GM23338 (cell line): Measurements from ENCODE around the gene EXOC4.

Source experiments
- CREB1 ChIP-seq: fragments of 250-450 bp; sonication (Bioruptor Pico); IDR thresholded peaks from 2 replicates; pipeline ENCODE4 v1.5.0; 2020; ENCODE audit warnings: low read depth, mild to moderate bottlenecking, moderate library complexity
- EZH2 ChIP-seq: fragments of 200-600 bp; sonication (generic); IDR thresholded peaks from one replicate; pipeline ENCODE4 v1.8.0; 2017; ENCODE audit warnings: antibody characterized with exemption, mild to moderate bottlenecking, low read depth; ENCODE audit not compliant: unreplicated experiment
- EZH2phosphoT487 ChIP-seq: fragments of 200-600 bp; sonication (generic); IDR thresholded peaks from one replicate; pipeline ENCODE4 v1.8.1; 2018; ENCODE audit warnings: antibody characterized with exemption; ENCODE audit not compliant: unreplicated experiment
- NANOG ChIP-seq: IDR thresholded peaks from 2 replicates; pipeline ENCODE4 v1.6.1; 2016; ENCODE audit warnings: antibody characterized with exemption, borderline replicate concordance
- POLR2AphosphoS5 ChIP-seq: IDR thresholded peaks from 2 replicates; pipeline ENCODE4 v1.6.1; 2016; ENCODE audit warnings: antibody characterized with exemption, low read depth
- STAT1 ChIP-seq: IDR thresholded peaks from one replicate; pipeline ENCODE4 v1.6.1; 2016; ENCODE audit warnings: antibody characterized with exemption; ENCODE audit not compliant: unreplicated experiment
- ZNF114 ChIP-seq: fragments of 250-450 bp; sonication (Bioruptor Pico); IDR thresholded peaks from 2 replicates; pipeline ENCODE4 v1.5.0; 2020; ENCODE audit warnings: mild to moderate bottlenecking, moderate library complexity
- ZNF331 ChIP-seq: fragments of 250-450 bp; sonication (Bioruptor Pico); IDR thresholded peaks from 2 replicates; pipeline ENCODE4 v1.5.0; 2020; ENCODE audit warnings: low read depth, mild to moderate bottlenecking, moderate library complexity
- TF ChIP-seq, protein P1 (sequence below), 2 experiments: fragments of 200-600 bp in 1 of 2; sonication (generic) in 1 of 2; conservative IDR thresholded peaks; 2 replicates each; pipeline versions ENCODE4 v1.5.1 to v1.6.1; 2016 to 2017; ENCODE audit warnings: antibody characterized with exemption in 2 of 2, low read depth in 2 of 2, mild to moderate bottlenecking in 2 of 2, moderate library complexity in 1 of 2
- TF ChIP-seq, protein P2 (sequence below): fragments of 250-450 bp; sonication (Bioruptor Pico); IDR thresholded peaks from 2 replicates; pipeline ENCODE4 v1.5.0; 2020; ENCODE audit warnings: mild to moderate bottlenecking, moderate library complexity
- TF ChIP-seq, protein P3 (sequence below): IDR thresholded peaks from one replicate; pipeline ENCODE4 v1.6.1; 2018; ENCODE audit warnings: antibody characterized with exemption; ENCODE audit not compliant: unreplicated experiment
- TF ChIP-seq, protein P4 (sequence below): IDR thresholded peaks from 2 replicates; pipeline ENCODE4 v1.6.1; 2016; ENCODE audit warnings: antibody characterized with exemption

DNA sequence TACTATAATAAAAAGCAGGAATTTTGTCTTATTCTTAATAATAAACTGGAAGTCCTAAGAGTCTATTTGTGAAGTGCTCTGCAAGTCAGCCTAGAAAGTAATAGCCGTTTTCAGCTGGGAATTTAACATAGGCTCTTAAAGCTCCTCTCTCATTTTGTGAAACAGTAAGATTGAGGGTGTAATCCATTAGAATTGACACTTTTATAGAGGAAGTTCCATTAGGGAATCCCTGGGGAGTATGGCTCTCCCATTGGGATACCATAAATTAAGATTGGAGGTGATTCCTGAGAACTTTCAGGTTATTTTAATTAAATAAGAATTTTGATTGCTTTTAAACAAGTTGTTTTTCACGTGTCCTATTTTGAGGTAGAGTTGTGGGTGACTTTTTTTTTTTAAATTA lies 68.0 kb downstream of the EXOC4 start:
- TF ChIP-seq POLR2AphosphoS5 = no peak
- TF ChIP-seq, protein P1, sequence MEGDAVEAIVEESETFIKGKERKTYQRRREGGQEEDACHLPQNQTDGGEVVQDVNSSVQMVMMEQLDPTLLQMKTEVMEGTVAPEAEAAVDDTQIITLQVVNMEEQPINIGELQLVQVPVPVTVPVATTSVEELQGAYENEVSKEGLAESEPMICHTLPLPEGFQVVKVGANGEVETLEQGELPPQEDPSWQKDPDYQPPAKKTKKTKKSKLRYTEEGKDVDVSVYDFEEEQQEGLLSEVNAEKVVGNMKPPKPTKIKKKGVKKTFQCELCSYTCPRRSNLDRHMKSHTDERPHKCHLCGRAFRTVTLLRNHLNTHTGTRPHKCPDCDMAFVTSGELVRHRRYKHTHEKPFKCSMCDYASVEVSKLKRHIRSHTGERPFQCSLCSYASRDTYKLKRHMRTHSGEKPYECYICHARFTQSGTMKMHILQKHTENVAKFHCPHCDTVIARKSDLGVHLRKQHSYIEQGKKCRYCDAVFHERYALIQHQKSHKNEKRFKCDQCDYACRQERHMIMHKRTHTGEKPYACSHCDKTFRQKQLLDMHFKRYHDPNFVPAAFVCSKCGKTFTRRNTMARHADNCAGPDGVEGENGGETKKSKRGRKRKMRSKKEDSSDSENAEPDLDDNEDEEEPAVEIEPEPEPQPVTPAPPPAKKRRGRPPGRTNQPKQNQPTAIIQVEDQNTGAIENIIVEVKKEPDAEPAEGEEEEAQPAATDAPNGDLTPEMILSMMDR (conservative IDR thresholded peaks at IDR 0.05; ENCODE audit: low read depth in 2 of 2) = no peak
- TF ChIP-seq CREB1 (CRISPR knock-in tag) = no peak
- no peak for TF ChIP-seq EZH2
- TF ChIP-seq, protein P2, sequence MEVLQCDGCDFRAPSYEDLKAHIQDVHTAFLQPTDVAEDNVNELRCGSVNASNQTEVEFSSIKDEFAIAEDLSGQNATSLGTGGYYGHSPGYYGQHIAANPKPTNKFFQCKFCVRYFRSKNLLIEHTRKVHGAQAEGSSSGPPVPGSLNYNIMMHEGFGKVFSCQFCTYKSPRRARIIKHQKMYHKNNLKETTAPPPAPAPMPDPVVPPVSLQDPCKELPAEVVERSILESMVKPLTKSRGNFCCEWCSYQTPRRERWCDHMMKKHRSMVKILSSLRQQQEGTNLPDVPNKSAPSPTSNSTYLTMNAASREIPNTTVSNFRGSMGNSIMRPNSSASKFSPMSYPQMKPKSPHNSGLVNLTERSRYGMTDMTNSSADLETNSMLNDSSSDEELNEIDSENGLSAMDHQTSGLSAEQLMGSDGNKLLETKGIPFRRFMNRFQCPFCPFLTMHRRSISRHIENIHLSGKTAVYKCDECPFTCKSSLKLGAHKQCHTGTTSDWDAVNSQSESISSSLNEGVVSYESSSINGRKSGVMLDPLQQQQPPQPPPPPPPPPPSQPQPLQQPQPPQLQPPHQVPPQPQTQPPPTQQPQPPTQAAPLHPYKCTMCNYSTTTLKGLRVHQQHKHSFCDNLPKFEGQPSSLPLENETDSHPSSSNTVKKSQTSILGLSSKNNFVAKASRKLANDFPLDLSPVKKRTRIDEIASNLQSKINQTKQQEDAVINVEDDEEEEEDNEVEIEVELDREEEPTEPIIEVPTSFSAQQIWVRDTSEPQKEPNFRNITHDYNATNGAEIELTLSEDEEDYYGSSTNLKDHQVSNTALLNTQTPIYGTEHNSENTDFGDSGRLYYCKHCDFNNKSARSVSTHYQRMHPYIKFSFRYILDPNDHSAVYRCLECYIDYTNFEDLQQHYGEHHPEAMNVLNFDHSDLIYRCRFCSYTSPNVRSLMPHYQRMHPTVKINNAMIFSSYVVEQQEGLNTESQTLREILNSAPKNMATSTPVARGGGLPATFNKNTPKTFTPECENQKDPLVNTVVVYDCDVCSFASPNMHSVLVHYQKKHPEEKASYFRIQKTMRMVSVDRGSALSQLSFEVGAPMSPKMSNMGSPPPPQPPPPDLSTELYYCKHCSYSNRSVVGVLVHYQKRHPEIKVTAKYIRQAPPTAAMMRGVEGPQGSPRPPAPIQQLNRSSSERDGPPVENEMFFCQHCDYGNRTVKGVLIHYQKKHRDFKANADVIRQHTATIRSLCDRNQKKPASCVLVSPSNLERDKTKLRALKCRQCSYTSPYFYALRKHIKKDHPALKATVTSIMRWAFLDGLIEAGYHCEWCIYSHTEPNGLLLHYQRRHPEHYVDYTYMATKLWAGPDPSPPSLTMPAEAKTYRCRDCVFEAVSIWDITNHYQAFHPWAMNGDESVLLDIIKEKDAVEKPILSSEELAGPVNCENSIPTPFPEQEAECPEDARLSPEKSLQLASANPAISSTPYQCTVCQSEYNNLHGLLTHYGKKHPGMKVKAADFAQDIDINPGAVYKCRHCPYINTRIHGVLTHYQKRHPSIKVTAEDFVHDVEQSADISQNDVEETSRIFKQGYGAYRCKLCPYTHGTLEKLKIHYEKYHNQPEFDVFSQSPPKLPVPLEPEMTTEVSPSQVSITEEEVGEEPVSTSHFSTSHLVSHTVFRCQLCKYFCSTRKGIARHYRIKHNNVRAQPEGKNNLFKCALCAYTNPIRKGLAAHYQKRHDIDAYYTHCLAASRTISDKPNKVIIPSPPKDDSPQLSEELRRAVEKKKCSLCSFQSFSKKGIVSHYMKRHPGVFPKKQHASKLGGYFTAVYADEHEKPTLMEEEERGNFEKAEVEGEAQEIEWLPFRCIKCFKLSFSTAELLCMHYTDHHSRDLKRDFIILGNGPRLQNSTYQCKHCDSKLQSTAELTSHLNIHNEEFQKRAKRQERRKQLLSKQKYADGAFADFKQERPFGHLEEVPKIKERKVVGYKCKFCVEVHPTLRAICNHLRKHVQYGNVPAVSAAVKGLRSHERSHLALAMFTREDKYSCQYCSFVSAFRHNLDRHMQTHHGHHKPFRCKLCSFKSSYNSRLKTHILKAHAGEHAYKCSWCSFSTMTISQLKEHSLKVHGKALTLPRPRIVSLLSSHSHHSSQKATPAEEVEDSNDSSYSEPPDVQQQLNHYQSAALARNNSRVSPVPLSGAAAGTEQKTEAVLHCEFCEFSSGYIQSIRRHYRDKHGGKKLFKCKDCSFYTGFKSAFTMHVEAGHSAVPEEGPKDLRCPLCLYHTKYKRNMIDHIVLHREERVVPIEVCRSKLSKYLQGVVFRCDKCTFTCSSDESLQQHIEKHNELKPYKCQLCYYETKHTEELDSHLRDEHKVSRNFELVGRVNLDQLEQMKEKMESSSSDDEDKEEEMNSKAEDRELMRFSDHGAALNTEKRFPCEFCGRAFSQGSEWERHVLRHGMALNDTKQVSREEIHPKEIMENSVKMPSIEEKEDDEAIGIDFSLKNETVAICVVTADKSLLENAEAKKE (CRISPR knock-in tag) = no peak
- TF ChIP-seq EZH2phosphoT487 = no peak
- TF ChIP-seq ZNF114 = no peak
- no peak for TF ChIP-seq ZNF331 (CRISPR knock-in tag)
- no peak for TF ChIP-seq STAT1
- TF ChIP-seq, protein P3, sequence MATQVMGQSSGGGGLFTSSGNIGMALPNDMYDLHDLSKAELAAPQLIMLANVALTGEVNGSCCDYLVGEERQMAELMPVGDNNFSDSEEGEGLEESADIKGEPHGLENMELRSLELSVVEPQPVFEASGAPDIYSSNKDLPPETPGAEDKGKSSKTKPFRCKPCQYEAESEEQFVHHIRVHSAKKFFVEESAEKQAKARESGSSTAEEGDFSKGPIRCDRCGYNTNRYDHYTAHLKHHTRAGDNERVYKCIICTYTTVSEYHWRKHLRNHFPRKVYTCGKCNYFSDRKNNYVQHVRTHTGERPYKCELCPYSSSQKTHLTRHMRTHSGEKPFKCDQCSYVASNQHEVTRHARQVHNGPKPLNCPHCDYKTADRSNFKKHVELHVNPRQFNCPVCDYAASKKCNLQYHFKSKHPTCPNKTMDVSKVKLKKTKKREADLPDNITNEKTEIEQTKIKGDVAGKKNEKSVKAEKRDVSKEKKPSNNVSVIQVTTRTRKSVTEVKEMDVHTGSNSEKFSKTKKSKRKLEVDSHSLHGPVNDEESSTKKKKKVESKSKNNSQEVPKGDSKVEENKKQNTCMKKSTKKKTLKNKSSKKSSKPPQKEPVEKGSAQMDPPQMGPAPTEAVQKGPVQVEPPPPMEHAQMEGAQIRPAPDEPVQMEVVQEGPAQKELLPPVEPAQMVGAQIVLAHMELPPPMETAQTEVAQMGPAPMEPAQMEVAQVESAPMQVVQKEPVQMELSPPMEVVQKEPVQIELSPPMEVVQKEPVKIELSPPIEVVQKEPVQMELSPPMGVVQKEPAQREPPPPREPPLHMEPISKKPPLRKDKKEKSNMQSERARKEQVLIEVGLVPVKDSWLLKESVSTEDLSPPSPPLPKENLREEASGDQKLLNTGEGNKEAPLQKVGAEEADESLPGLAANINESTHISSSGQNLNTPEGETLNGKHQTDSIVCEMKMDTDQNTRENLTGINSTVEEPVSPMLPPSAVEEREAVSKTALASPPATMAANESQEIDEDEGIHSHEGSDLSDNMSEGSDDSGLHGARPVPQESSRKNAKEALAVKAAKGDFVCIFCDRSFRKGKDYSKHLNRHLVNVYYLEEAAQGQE = no peak
- TF ChIP-seq, protein P4, sequence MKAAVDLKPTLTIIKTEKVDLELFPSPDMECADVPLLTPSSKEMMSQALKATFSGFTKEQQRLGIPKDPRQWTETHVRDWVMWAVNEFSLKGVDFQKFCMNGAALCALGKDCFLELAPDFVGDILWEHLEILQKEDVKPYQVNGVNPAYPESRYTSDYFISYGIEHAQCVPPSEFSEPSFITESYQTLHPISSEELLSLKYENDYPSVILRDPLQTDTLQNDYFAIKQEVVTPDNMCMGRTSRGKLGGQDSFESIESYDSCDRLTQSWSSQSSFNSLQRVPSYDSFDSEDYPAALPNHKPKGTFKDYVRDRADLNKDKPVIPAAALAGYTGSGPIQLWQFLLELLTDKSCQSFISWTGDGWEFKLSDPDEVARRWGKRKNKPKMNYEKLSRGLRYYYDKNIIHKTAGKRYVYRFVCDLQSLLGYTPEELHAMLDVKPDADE = no peak
- no peak for TF ChIP-seq NANOG
